ENCODE data around the gene TADA3. TPM values are rescaled to one million over a fixed set of nuclear protein-coding genes. Genes with fewer than 3 reads are reported as not detected.

The TADA3 gene
- total and polyA plus RNA-seq, 2 donors (not counting 1 experiment from before 2014, with no cell fraction given), result 51.2 to 87.9 TPM

- H3K79me2 ChIP-seq (ENCODE audit: control insufficient read depth, insufficient read depth, low read length), result no peaks in the 10 kb centered on the region
- no peak overlapping the region for H3K27ac ChIP-seq (ENCODE audit: insufficient read depth, low read length)
- no peak overlapping the region for H3K9ac ChIP-seq (ENCODE audit: insufficient read depth, low read length)
- TF ChIP-seq CTCF (conservative IDR thresholded peaks at IDR 0.05 in 1 of 2, IDR thresholded peaks at IDR 0.05 in 1 of 2; ENCODE audit: low read depth in 1 of 2, low read length in 2 of 2) (peak in 1 of 2 donors; percentile 18), EZH2 (IDR thresholded peaks at IDR 0.05; ENCODE audit: low read length, missing control alignments) (no peak)
- H3K4me2 ChIP-seq (ENCODE audit: extremely low read depth, insufficient read depth, low read length), result no peak overlapping the region
- H3K36me3 ChIP-seq (ENCODE audit: control insufficient read depth, insufficient read depth, low read length), result peaks cover 6% of the 10 kb centered on the region
- H3K4me1 ChIP-seq (ENCODE audit: control insufficient read depth, extremely low read depth, insufficient read depth, low read length), result no peaks in the 10 kb centered on the region
- no peaks in the 10 kb centered on the region for H3K9me3 ChIP-seq (ENCODE audit: control insufficient read depth, insufficient read depth, low read depth, low read length)
- no peaks in the 10 kb centered on the region for H4K20me1 ChIP-seq (ENCODE audit: control insufficient read depth, extremely low read depth, insufficient read depth, low read length)
- no peak overlapping the region for H2AFZ ChIP-seq (ENCODE audit: low read length)
- H3K4me3 ChIP-seq (replicated peaks in 1 of 4; ENCODE audit: control extremely low read depth in 1 of 4, insufficient read depth in 1 of 4, low read depth in 3 of 4, low read length in 4 of 4), result no peak overlapping the region
- H3K27me3 ChIP-seq (ENCODE audit: control insufficient read depth, insufficient read depth, low read length), result no peaks in the 10 kb centered on the region
- DNase-seq (ENCODE audit: low read depth in 2 of 2), result no peak
Measured at GRCh38 chr3:9826815-9827573, 34.7 kb upstream of the TADA3 start.

- H3K4me1 ChIP-seq (ENCODE audit: control insufficient read depth, extremely low read depth, insufficient read depth, low read length), result no peaks in the 10 kb centered on the region
- H3K4me2 ChIP-seq (ENCODE audit: extremely low read depth, insufficient read depth, low read length), result no peak overlapping the region
- no peaks in the 10 kb centered on the region for H3K27me3 ChIP-seq (ENCODE audit: control insufficient read depth, insufficient read depth, low read length)
- H3K36me3 ChIP-seq (ENCODE audit: control insufficient read depth, insufficient read depth, low read length), result peaks cover 6% of the 10 kb centered on the region
- DNase-seq (ENCODE audit: low read depth in 2 of 2), result no peak
- no peak overlapping the region for H3K9ac ChIP-seq (ENCODE audit: insufficient read depth, low read length)
- H4K20me1 ChIP-seq (ENCODE audit: control insufficient read depth, extremely low read depth, insufficient read depth, low read length), result no peaks in the 10 kb centered on the region
- no peaks in the 10 kb centered on the region for H3K9me3 ChIP-seq (ENCODE audit: control insufficient read depth, insufficient read depth, low read depth, low read length)
- H2AFZ ChIP-seq (ENCODE audit: low read length), result no peak overlapping the region
- no peak for TF ChIP-seq CTCF (conservative IDR thresholded peaks at IDR 0.05 in 1 of 2, IDR thresholded peaks at IDR 0.05 in 1 of 2; ENCODE audit: low read depth in 1 of 2, low read length in 2 of 2)
- no peak for TF ChIP-seq EZH2 (IDR thresholded peaks at IDR 0.05; ENCODE audit: low read length, missing control alignments)
- no peaks in the 10 kb centered on the region for H3K79me2 ChIP-seq (ENCODE audit: control insufficient read depth, insufficient read depth, low read length)
- H3K4me3 ChIP-seq (replicated peaks in 1 of 4; ENCODE audit: control extremely low read depth in 1 of 4, insufficient read depth in 1 of 4, low read depth in 3 of 4, low read length in 4 of 4), result no peak overlapping the region
- no peak overlapping the region for H3K27ac ChIP-seq (ENCODE audit: insufficient read depth, low read length)
Measured at GRCh38 chr3:9825451-9826040, 33.3 kb upstream of the TADA3 start.

- peak; percentile 21 to 40 for DNase-seq (ENCODE audit: low read depth in 2 of 2)
- Histone ChIP-seq H3K79me2 (ENCODE audit: control insufficient read depth, insufficient read depth, low read length) (no peaks in the 10 kb centered on the region), H3K9me3 (ENCODE audit: control insufficient read depth, insufficient read depth, low read depth, low read length) (no peaks in the 10 kb centered on the region), H2AFZ (ENCODE audit: low read length) (no peak overlapping the region), H3K4me3 (replicated peaks in 1 of 4; ENCODE audit: control extremely low read depth in 1 of 4, insufficient read depth in 1 of 4, low read depth in 3 of 4, low read length in 4 of 4) (no peak overlapping the region), H3K4me2 (ENCODE audit: extremely low read depth, insufficient read depth, low read length) (no peak overlapping the region), H4K20me1 (ENCODE audit: control insufficient read depth, extremely low read depth, insufficient read depth, low read length) (no peaks in the 10 kb centered on the region), H3K27me3 (ENCODE audit: control insufficient read depth, insufficient read depth, low read length) (no peaks in the 10 kb centered on the region), H3K4me1 (ENCODE audit: control insufficient read depth, extremely low read depth, insufficient read depth, low read length) (no peaks in the 10 kb centered on the region), H3K36me3 (ENCODE audit: control insufficient read depth, insufficient read depth, low read length) (no peaks in the 10 kb centered on the region), H3K9ac (ENCODE audit: insufficient read depth, low read length) (no peak overlapping the region), H3K27ac (ENCODE audit: insufficient read depth, low read length) (no peak overlapping the region)
- no peak for TF ChIP-seq EZH2 (IDR thresholded peaks at IDR 0.05; ENCODE audit: low read length, missing control alignments)
- TF ChIP-seq CTCF (conservative IDR thresholded peaks at IDR 0.05 in 1 of 2, IDR thresholded peaks at IDR 0.05 in 1 of 2; ENCODE audit: low read depth in 1 of 2, low read length in 2 of 2), result peak in 1 of 2 donors; percentile 51
Measured at GRCh38 chr3:9820946-9821345, 28.7 kb upstream of the TADA3 start.

Data from fibroblast of lung (primary cell).